Measurements from ENCODE around the gene CSK.

DNA sequence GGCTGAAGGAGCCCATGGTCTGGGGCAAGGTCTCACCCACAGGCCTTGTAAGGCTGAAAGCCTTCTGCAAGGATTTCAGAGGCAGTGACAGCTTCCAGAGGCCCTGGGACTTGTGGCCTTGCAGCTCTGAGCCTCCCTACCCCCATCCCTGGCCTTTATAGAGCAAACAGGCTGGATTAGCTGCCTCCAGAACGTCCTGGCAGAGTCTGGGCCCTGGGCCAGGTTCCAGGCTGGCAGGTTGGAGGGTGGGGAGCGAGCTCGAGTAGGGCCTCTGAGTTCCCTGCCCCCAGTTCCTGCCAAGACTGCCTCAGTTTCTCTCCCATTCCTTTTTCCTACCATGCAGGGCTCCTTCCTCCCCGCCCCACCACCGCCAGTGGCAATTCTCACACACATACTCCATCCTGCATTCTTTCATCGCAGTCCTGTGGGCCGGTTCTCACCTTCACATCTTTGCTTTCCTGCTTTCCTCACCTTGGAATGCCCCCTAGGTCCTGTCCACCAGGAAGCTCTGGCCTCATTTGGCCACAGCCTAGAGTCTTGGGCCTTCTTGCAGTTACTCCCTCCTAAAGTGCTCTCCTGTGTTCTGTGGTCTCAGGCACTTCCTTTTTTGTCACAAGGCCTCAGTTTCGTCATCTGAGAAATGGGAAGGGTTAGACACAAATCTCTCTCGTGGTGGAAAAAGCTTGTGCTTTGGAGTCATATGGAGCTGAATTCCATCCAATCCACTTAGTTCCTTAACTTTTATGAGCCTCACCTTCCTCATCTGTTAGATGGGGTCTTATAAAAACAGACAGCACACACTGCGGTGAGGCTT is 33.4 kb downstream of the CSK start:
- no peak for TF ChIP-seq RAD21 (IDR thresholded peaks at IDR 0.05; ENCODE audit: low read depth)
- TF ChIP-seq, protein P1, sequence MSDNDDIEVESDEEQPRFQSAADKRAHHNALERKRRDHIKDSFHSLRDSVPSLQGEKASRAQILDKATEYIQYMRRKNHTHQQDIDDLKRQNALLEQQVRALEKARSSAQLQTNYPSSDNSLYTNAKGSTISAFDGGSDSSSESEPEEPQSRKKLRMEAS (IDR thresholded peaks at IDR 0.05) = no peak
- TF ChIP-seq, protein P2, sequence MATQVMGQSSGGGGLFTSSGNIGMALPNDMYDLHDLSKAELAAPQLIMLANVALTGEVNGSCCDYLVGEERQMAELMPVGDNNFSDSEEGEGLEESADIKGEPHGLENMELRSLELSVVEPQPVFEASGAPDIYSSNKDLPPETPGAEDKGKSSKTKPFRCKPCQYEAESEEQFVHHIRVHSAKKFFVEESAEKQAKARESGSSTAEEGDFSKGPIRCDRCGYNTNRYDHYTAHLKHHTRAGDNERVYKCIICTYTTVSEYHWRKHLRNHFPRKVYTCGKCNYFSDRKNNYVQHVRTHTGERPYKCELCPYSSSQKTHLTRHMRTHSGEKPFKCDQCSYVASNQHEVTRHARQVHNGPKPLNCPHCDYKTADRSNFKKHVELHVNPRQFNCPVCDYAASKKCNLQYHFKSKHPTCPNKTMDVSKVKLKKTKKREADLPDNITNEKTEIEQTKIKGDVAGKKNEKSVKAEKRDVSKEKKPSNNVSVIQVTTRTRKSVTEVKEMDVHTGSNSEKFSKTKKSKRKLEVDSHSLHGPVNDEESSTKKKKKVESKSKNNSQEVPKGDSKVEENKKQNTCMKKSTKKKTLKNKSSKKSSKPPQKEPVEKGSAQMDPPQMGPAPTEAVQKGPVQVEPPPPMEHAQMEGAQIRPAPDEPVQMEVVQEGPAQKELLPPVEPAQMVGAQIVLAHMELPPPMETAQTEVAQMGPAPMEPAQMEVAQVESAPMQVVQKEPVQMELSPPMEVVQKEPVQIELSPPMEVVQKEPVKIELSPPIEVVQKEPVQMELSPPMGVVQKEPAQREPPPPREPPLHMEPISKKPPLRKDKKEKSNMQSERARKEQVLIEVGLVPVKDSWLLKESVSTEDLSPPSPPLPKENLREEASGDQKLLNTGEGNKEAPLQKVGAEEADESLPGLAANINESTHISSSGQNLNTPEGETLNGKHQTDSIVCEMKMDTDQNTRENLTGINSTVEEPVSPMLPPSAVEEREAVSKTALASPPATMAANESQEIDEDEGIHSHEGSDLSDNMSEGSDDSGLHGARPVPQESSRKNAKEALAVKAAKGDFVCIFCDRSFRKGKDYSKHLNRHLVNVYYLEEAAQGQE (IDR thresholded peaks at IDR 0.05; ENCODE audit: low read depth) = no peak
